ENCODE results near the gene ADGRD2.

ADGRD2 gene

GRCh38 chr9:124482431-124483031, 32.3 kb downstream of the ADGRD2 start:
- no peak for DNase-seq

- no peak for DNase-seq
Measured at GRCh38 chr9:124483481-124483880, 33.2 kb downstream of the ADGRD2 start.

GRCh38 chr9:124485201-124485600, 35.0 kb downstream of the ADGRD2 start:
- DNase-seq = no peak

- DNase-seq = no peak
Measured at GRCh38 chr9:124485936-124486335, 35.7 kb downstream of the ADGRD2 start.

DNA sequence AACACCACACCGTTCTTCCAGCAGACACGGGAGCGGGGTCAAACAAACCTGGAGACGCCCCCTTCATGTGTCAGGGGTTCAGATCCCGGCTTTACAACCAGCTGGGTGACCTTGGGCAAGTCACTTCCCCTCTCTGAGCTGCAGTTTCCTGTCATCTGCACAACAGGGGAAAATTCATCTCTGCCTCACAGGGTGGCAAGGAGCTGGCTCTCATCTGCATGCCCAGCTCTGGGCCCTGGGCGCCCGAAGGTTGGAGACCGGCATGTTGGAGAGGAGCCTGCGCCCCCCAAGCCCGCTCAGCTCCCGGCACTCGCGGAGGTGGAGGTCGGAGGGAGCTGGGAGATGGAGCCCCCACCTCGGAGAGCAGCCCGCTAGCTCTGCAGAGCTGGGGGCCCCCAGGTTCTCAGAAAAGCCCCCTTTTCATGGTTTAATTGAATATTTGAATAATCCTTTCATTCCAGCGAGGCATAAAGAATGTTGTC, 36.6 kb downstream of the ADGRD2 start:
- DNase-seq = no peak

DNA sequence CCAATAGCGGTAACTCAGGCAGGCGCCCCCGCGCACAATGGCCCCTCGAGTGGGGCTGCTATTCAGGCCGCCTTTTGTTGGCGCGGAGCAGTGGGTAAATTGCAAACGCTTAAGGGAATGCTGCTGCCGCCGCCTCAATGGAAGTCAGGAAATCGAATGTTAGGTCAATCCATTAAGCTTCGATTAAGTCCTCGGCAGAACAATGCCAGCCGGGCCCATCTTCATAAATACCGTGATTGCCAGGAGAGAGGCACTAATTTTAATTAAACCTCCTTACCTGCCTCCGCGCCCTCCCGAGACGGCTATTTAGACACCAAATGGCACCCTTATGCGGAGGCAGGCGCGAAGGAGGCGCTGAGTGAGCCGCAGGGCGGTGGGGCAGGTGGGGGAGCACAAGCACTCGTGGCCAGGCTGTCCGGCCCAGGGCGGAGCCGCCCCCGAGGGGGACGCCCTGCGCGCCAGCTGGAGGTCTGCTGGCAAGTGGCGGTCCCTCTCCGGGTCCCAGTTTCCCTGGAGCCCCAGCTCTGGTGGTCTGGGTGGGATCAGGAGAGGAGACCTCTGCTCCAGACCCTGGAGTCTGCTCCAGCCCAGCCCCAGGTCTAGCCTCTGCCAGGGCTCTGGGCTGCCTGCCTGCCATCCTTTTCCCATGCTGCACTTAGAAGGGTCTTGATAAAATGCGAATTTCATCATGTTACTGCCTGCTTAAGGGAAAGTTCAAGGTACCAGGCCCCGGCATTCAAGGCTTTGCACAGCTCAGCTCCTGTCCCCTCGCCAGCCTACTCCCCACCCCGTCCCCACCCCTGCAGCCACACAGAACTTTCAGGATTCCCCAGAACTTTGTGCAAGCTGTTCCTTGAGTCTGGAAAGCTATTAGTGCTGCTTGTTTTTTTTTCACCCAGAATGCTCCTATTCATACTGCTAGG, 37.3 kb downstream of the ADGRD2 start:
- DNase-seq = no peak

- DNase-seq = no peak
Measured at GRCh38 chr9:124488641-124489210, 38.5 kb downstream of the ADGRD2 start.

DNA sequence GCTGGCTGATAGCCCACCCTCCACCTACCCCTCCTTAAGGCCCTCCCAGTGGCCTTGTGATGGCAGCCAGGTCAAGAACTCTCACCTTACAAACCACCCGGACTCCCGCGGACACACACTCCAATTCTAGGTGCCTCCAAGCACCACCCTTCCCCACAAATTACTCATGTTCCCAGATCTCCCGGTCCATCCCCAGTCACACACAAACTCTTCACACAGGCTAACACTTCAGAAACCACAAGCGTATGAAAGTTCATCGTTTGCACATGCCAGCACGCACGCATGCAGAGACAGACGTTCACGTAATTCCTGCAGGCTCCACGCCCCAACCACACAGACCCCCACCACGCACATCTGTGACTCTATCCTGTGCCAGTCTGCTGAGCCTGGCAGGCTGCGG, 39.0 kb downstream of the ADGRD2 start:
- peak; percentile 50 for DNase-seq

DNA sequence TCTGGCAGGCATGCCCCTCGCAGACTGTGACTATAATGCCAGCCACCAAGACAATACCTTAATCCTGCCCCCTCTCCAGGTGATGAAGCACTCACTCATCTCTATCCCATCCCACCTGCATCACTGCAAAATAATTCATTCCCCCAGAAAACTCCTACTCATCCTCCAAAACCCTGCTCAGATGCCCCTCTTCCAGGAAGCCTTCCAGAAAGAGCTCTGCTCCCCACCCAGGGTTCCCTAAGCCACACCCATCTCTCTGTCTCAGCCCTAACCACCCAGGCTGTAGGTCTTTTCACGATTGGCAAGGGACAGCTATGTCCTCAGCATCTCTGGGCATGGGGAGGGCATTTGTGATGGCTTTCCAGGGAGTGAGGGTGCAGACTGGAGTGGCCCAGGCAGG, 39.8 kb downstream of the ADGRD2 start:
- no peak for DNase-seq

DNA sequence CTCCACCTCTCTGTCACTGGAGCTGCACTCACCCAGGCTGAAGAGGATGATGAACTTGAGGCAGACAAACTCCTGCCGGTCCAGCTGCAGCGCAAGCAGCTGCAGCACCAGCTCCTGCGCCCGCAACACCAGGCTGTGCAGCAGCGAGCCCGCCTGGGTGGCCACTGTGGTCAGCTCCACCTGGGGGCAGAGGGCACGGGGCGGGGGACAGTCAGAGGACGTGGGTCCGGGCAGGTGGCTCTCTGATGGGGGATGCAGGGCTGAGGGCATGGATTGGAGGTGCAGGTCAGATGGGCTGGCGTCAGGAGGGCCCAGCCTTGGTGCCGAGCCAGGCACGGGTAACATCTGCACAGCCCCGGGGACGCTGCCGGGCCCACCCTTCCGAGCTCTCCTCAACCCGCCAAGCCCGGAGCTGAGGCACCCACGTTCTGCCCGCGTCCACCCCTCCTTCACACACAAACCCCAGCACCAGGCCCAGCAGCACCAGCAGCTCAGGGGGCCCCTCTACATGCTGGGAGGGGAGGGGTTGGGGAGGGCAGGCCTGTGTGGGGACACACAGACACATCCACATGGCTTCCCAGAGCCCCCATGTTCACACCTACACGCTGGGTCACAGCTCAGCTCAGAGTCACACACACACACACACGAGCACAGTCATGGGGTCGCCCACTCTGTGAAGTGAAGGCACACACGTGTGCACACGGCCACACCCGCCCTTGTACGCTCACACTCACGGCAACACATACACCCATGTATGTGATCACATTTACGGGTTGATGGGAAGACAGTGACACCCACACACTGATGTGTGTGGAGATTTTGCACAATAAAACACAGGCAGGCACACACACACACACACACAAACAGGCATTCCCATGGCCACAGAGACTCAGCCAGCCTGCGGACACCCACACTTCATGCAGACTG, 41.1 kb downstream of the ADGRD2 start:
- DNase-seq = no peak

- no peak for DNase-seq
Measured at GRCh38 chr9:124492818-124493217, 42.6 kb downstream of the ADGRD2 start.

- DNase-seq = no peak
Measured at GRCh38 chr9:124493218-124493617, 43.0 kb downstream of the ADGRD2 start.

GRCh38 chr9:124493794-124494479, 43.7 kb downstream of the ADGRD2 start:
- DNase-seq = no peak

- no peak for DNase-seq
Measured at GRCh38 chr9:124495126-124496074, 45.1 kb downstream of the ADGRD2 start.

DNA sequence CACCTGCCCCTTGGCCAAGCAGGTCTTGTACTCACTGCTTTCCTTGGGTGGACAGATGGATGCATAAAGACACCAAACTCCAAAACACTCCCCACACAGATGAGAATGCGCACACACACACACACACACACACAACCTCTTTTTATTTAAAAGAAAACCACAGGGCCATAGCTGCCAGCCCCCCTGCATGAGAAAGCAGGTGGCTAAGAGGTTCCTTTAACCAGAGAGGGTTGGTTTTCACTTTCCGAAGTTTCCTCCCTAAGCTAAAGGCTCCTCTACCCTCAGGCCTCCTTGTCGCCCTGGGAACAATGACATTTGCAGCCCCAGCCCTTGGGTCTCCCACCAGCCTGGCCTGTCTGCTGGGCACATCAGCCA, 45.8 kb downstream of the ADGRD2 start:
- DNase-seq = no peak

DNA sequence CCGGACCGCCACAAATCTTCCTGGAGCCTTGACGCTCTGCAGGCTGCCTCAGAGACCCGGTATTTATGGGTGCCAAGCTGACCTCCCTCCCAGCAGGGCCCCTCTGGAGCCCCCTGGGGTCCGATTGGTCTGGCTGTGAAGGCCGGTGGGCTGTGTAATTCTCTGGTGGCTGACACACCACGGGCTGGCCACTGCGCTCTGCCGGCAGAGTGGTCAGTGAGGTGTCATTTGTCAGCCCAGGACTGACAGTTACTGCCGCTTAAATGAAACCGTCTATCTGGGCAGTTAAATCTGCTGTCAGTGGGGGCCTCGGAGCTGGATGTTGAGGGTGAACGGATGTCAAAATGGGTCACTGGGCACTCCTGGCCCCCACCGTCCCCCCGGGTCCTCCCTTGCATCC, 46.2 kb downstream of the ADGRD2 start:
- no peak for DNase-seq

- DNase-seq = no peak
Measured at GRCh38 chr9:124497441-124497840, 47.2 kb downstream of the ADGRD2 start.

- no peak for DNase-seq
Measured at GRCh38 chr9:124498040-124498439, 47.8 kb downstream of the ADGRD2 start.

DNA sequence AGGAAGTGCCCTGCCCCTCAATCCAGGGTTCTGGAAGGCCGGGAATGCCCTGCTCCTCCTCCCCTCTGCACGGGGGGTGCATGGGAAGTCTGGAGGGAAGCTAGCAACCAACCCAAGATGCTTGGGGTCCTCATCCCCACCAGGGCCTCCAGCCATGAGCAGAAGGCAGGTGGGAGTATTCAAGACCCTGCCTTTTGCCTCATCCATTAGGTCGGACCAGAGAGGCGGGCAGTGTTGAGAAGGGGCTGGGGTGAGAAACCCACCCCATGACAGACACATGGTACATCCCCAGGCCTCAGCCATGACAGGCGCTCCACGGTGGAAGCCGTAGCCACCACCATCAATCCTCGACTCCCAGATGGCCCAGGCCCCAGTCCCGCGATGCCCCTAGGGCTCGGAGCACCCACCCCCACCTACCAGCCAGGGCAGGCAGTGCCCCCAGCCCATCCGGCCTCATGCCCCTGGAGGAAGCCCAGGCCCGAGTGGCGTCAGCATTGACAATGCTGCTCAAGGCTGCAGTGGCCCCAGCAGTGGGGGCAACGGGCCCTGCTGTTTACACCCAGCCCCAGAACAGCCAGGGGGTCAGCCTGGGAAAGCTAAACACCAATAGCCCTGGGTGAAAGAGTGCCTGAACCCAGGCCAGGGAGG, 48.4 kb downstream of the ADGRD2 start:
- no peak for DNase-seq

DNA sequence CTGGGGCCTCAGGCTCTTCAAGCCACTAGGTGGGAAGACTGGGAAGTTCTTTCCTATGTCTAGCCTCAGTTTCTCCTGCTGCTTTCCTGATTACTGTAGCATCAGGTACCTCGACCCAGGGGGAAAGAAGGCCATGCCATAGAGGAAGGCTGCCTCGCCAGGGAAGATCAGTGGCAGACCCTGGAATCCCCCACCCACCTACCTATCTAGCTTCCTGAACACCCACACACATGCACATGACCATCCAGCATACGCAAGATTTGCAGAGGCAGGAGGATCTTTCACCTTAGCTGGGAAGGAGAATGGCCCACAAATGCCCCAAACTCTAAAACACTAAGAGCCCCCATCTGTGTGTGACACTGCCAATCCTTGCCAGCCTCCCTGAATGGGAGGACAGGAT, 49.0 kb downstream of the ADGRD2 start:
- DNase-seq = no peak

All from fibroblast of skin of right quadriceps (primary cell).